Upper lobe of left lung (tissue), 4 donors: ENCODE measurements around the gene AMPD1.

Experiments used
- EP300 ChIP-seq, 4 donors: sonication (generic); formaldehyde crosslinking; IDR thresholded peaks; one replicate each; pipeline ENCODE4 v1.5.1; 2017; ENCODE audit warnings: antibody characterized with exemption in 4 of 4, control low read depth in 2 of 4
- POLR2AphosphoS5 ChIP-seq, 2 donors: sonication (generic); formaldehyde crosslinking; IDR thresholded peaks; one replicate each; pipeline ENCODE4 v1.5.1; 2017; ENCODE audit warnings: antibody characterized with exemption in 2 of 2
- TF ChIP-seq, protein P1 (sequence below), 6 experiments: fragments of 450-650 bp in 4 of 6; fragments of 200-600 bp in 2 of 6; sonication (generic) in 2 of 6; IDR thresholded peaks; one replicate each; pipeline ENCODE4 v1.5.1; 2016 to 2019; ENCODE audit warnings: antibody characterized with exemption in 6 of 6

DNA sequence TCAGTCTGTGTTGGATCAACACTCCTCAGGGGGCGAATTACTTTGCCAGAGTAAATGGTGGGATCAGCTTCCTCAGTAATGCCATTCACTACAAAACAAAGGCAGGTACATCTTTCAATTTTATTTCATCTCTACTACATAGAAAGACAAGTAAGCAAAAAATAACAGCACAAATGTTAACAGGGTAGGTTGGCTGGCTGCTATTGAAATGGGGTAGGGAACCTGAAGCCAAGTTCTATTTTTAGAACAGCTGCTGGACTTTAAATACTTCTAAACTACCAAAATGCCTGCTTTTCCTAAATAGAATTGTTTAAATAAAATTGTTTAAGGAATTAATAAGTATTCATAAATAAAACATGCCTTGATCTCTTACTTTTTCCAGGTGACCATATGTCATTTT is 28.6 kb upstream of the AMPD1 start:
- TF ChIP-seq, protein P1, sequence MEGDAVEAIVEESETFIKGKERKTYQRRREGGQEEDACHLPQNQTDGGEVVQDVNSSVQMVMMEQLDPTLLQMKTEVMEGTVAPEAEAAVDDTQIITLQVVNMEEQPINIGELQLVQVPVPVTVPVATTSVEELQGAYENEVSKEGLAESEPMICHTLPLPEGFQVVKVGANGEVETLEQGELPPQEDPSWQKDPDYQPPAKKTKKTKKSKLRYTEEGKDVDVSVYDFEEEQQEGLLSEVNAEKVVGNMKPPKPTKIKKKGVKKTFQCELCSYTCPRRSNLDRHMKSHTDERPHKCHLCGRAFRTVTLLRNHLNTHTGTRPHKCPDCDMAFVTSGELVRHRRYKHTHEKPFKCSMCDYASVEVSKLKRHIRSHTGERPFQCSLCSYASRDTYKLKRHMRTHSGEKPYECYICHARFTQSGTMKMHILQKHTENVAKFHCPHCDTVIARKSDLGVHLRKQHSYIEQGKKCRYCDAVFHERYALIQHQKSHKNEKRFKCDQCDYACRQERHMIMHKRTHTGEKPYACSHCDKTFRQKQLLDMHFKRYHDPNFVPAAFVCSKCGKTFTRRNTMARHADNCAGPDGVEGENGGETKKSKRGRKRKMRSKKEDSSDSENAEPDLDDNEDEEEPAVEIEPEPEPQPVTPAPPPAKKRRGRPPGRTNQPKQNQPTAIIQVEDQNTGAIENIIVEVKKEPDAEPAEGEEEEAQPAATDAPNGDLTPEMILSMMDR (IDR thresholded peaks at IDR 0.05): no peak
- TF ChIP-seq POLR2AphosphoS5 (IDR thresholded peaks at IDR 0.05) (no peak), EP300 (IDR thresholded peaks at IDR 0.05) (no peak)
